ENCODE data around the gene DOCK1.

Gene DOCK1

DNA sequence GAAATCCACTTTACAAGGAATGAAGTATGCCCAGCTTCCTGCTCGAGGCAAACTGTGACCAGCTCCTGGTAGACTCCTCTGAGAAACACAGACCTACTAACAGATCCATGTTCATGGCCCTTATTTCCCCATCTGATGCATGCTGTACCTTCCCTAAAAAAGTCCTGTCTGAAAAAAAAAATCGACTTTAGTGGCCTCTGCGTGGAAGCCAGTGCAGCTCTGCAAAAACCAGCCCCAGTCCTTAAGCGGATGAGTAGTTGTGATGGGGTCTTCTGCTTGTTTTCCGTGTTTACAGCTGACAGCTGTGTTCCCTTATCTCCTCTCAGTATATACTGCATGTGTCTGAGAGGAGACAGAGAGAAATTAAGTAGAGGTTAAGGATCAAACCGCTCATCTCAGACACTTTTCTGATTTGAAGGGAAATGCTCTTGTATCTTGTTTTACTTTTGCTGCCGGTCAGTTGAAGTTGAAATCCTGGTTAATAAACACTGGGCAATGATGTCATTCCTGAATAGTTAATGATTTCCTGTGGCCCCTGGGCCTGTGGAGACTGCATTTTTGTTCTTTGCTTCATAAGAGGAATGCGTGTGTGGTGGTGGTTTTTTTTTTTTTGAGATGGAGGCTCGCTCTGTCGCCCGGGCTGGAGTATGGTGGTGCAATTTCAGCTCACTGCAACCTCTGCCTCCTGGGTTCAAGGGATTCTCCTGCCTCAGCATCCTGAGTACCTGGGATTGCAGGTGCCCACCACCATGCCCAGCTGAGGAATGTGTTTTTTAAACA, 67.6 kb downstream of the DOCK1 start:
- DNase-seq (ENCODE audit: low read depth): peak; percentile 91
- TF ChIP-seq, protein P1, sequence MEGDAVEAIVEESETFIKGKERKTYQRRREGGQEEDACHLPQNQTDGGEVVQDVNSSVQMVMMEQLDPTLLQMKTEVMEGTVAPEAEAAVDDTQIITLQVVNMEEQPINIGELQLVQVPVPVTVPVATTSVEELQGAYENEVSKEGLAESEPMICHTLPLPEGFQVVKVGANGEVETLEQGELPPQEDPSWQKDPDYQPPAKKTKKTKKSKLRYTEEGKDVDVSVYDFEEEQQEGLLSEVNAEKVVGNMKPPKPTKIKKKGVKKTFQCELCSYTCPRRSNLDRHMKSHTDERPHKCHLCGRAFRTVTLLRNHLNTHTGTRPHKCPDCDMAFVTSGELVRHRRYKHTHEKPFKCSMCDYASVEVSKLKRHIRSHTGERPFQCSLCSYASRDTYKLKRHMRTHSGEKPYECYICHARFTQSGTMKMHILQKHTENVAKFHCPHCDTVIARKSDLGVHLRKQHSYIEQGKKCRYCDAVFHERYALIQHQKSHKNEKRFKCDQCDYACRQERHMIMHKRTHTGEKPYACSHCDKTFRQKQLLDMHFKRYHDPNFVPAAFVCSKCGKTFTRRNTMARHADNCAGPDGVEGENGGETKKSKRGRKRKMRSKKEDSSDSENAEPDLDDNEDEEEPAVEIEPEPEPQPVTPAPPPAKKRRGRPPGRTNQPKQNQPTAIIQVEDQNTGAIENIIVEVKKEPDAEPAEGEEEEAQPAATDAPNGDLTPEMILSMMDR (IDR thresholded peaks at IDR 0.05; ENCODE audit: low read length, missing control alignments): no peak
- H3K4me3 ChIP-seq (replicated peaks; ENCODE audit: low read depth, low read length): peak overlapping the region; percentile 7

DNA sequence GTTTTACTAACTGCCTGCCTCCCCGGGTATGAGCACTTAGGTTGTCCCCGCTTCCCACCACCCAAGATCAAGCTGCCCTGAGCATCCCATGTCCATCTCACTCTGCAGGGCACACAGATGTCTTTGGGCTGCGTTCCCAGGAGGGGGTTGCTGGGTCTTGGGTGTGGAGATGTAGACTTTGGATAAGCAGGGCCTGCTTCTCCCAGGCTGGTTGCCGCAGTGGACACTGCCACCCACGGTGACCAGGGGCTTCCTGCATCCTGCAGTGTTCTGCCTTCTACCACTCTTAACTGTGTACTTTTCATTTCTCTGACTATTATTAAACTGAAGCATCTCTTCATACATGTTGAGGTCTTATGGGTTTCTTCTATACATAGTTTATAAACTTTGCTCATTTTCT, 70.0 kb downstream of the DOCK1 start:
- TF ChIP-seq, protein P1 (IDR thresholded peaks at IDR 0.05; ENCODE audit: low read length, missing control alignments): no peak
- no peak overlapping the region for H3K4me3 ChIP-seq (replicated peaks; ENCODE audit: low read depth, low read length)
- no peak for DNase-seq (ENCODE audit: low read depth)

DNA sequence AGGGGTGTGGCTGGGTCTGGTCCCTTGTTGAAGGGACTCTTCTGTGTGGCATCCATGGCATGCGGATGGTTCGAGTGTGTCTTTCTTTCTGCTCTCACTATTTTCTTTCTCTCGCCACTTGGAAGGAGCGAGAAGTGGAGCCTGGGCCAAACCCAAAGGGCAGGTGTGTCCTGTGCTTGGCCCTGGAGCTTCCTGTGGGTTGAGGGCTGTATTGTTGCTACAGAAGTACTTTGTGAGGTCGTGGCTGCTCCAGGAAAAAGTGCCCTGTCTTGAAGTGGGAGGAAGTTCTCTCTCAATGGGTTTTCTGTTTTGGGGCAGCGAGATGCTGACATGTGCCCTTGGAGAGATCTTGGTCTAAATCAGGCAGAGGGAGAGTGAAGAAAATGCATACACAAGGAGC, 72.0 kb downstream of the DOCK1 start:
- no peak overlapping the region for H3K4me3 ChIP-seq (replicated peaks; ENCODE audit: low read depth, low read length)
- TF ChIP-seq, protein P1 (IDR thresholded peaks at IDR 0.05; ENCODE audit: low read length, missing control alignments): no peak
- DNase-seq (ENCODE audit: low read depth): no peak

DNA sequence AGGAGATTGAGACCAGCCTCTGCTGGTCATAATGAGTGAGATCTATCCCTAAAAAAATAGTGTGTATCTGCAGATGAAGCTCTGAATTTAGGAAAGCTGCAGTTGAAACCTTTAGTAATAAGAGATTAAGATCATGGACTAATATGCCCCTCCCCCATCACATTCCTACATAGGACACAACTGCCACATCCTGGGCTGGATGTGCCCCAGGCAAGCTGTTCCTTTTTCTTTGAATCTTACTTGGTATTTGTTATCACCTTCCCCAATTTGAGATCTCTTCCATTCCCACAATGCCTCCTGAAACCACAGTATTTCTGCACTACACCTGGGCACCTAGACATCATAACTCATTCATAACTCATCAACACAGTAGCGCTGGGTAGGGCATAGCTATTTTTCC, 74.1 kb downstream of the DOCK1 start:
- H3K4me3 ChIP-seq (replicated peaks; ENCODE audit: low read depth, low read length): no peak overlapping the region
- TF ChIP-seq, protein P1 (IDR thresholded peaks at IDR 0.05; ENCODE audit: low read length, missing control alignments): no peak
- DNase-seq (ENCODE audit: low read depth): no peak

DNA sequence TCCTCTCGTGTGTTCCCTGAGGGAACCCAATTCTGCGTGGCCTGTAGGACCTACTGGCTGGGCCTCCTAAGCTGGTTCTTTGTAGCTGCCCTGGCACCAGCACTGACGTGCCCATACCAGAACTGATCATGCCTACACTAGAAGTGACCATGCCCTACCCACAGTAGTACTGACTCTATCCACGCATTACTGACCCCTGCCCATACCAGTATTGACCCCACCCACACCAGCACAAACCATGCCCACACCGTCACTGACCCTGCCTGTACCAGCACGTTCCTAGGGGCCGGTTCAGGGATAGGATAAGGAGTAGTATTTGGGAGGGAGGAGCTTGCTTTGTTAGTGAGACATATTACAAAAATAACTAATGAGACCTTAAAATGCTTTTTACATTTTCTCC, 88.0 kb downstream of the DOCK1 start:
- no peak for DNase-seq (ENCODE audit: low read depth)
- TF ChIP-seq, protein P1 (IDR thresholded peaks at IDR 0.05; ENCODE audit: low read length, missing control alignments): no peak
- no peak overlapping the region for H3K4me3 ChIP-seq (replicated peaks; ENCODE audit: low read depth, low read length)

DNA sequence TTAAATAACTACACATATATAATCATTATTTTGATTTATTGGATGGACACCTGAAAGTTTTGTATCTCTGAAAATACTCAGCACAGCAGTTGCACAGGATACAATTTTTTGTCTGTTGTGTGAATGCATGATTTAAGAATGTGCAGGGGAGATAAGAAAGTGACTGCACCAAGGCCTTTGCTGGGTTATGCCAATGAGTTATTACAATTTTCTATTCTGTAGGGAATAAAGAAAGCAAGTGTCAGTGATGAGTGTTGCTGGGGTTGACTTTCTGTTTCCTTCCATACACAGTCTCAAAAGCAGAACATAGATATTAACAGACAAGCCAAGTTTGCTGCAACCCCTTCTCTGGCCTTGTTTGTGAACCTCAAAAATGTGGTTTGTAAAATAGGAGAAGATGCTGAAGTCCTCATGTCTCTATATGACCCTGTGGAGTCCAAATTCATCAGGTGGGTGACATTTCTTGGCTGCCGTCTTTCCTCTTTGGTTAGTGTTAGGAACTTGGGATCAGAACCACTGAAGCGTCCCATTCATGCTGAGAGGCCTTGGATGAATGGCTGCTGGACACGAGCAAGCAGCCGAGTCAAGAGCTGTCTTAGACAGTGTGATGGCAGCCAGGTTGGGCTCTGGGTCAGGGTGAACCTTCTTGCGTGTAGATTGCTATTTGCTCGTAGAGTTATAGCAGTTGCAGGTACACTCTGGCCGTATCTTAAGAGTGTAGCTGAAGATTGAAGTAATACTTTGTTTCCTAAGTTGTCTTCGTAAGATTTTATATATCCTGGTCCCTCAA, 92.8 kb downstream of the DOCK1 start:
- no peak for DNase-seq (ENCODE audit: low read depth)
- H3K4me3 ChIP-seq (replicated peaks; ENCODE audit: low read depth, low read length): no peak overlapping the region
- TF ChIP-seq, protein P1 (IDR thresholded peaks at IDR 0.05; ENCODE audit: low read length, missing control alignments): no peak

Measured in fibroblast of pulmonary artery (primary cell).